Osteoblast (primary cell): ENCODE data around the gene VPS37B. TPM values are rescaled to one million over a fixed set of nuclear protein-coding genes. Genes with fewer than 3 reads are reported as not detected.

Experiments
- DNase-seq: peaks from one replicate; pipeline ENCODE4 v3.0.0; 2011; ENCODE audit warnings: low spot score, mixed read lengths; ENCODE audit not compliant: insufficient read length; ENCODE audit errors: missing footprints
- H2AFZ ChIP-seq: 2 replicates; pipeline ENCODE4 v1.6.0; 2011; ENCODE audit warnings: mild to moderate bottlenecking, low read length
- H3K27ac ChIP-seq: 2 replicates; pipeline ENCODE4 v1.5.1; 2011; ENCODE audit warnings: mild to moderate bottlenecking, low read depth, low read length, moderate library complexity
- H3K27me3 ChIP-seq: 2 replicates; pipeline ENCODE4 v1.6.0; 2012; ENCODE audit warnings: mild to moderate bottlenecking, control low read depth, inconsistent platforms, low read length, moderate library complexity; ENCODE audit not compliant: insufficient read depth
- H3K36me3 ChIP-seq: 2 replicates; pipeline ENCODE4 v1.5.1; 2011; ENCODE audit warnings: mild to moderate bottlenecking, low read length, control low read depth, moderate library complexity; ENCODE audit not compliant: insufficient read depth
- H3K4me1 ChIP-seq: 2 replicates; pipeline ENCODE4 v1.5.1; 2011; ENCODE audit warnings: mild to moderate bottlenecking, low read length, control low read depth, moderate library complexity; ENCODE audit not compliant: insufficient read depth
- H3K4me2 ChIP-seq: 2 replicates; pipeline ENCODE4 v1.6.0; 2011; ENCODE audit warnings: mild to moderate bottlenecking, low read length; ENCODE audit not compliant: insufficient read depth
- H3K4me3 ChIP-seq: fragments of 200-600 bp; sonication (generic); 3 replicates; pipeline ENCODE4 v1.5.1; 2012; ENCODE audit warnings: mild to moderate bottlenecking, low read length, inconsistent platforms; ENCODE audit not compliant: insufficient read depth
- H3K79me2 ChIP-seq: 2 replicates; pipeline ENCODE4 v1.6.0; 2012; ENCODE audit warnings: mild to moderate bottlenecking, low read length, control low read depth, inconsistent platforms; ENCODE audit not compliant: insufficient read depth
- H3K9me3 ChIP-seq: 2 replicates; pipeline ENCODE4 v1.5.1; 2011; ENCODE audit warnings: low read depth, low read length, control low read depth
- H4K20me1 ChIP-seq: 2 replicates; pipeline ENCODE4 v1.6.0; 2012; ENCODE audit warnings: mild to moderate bottlenecking, low read length, control low read depth; ENCODE audit not compliant: insufficient read depth
- CTCF ChIP-seq: IDR thresholded peaks from 2 replicates; pipeline ENCODE4 v1.5.1; 2011; ENCODE audit warnings: mild to moderate bottlenecking, low read depth, low read length, moderate library complexity; ENCODE audit errors: extremely low read depth
- total RNA-seq: library from RNA; depleted of rRNA; stranded (reverse); fragments of >200 nt; gene quantifications from 2 replicates; pipeline ENCODE4 v1.2.3, GENCODE V29; 2012

Gene VPS37B
- 19.2 and 20.6 TPM in 2 replicates for total RNA-seq

- H3K4me1 ChIP-seq = peaks cover 46% of the 10 kb centered on the region
- peak within 1 kb of the TSS; percentile 96 for H3K4me2 ChIP-seq
- no peaks in the 10 kb centered on the region for H3K36me3 ChIP-seq
- H4K20me1 ChIP-seq = peaks cover 15% of the 10 kb centered on the region
- H3K79me2 ChIP-seq = peaks cover 39% of the 10 kb centered on the region
- peak within 1 kb of the TSS; percentile 85 for H3K4me3 ChIP-seq
- TF ChIP-seq CTCF = no peak
- peak within 1 kb of the TSS; percentile 88 for H3K27ac ChIP-seq
- H3K9me3 ChIP-seq = no peaks in the 10 kb centered on the region
- DNase-seq = peak; percentile 93
- H2AFZ ChIP-seq = peak within 1 kb of the TSS; percentile 80
- H3K27me3 ChIP-seq = no peaks in the 10 kb centered on the region
Observed at GRCh38 chr12:122895704-122896636, at the start of gene VPS37B. Gene VPS37B (minus strand): TSS chr12:122896124. CDS start chr12:122896062, 62 bp downstream.

- no peak overlapping the region for H2AFZ ChIP-seq
- peak overlapping the region; percentile 39 for H3K27ac ChIP-seq
Observed at GRCh38 chr12:122944605-122945592, 49.0 kb upstream of the VPS37B start.

GRCh38 chr12:122943196-122943595 is 47.3 kb upstream of the VPS37B start:
- no peaks in the 10 kb centered on the region for H4K20me1 ChIP-seq
- H3K9me3 ChIP-seq = no peaks in the 10 kb centered on the region
- H3K79me2 ChIP-seq = no peaks in the 10 kb centered on the region
- no peak overlapping the region for H2AFZ ChIP-seq
- DNase-seq = peak; percentile 27
- H3K36me3 ChIP-seq = peaks cover 9% of the 10 kb centered on the region
- H3K27me3 ChIP-seq = no peaks in the 10 kb centered on the region
- no peak overlapping the region for H3K4me3 ChIP-seq
- no peak for TF ChIP-seq CTCF
- H3K27ac ChIP-seq = no peak overlapping the region
- peaks cover 21% of the 10 kb centered on the region for H3K4me1 ChIP-seq
- no peak overlapping the region for H3K4me2 ChIP-seq

More at GRCh38 chr12:122944605-122945592, 49.0 kb upstream of the VPS37B start:
- H3K27me3 ChIP-seq = no peaks in the 10 kb centered on the region
- peaks cover 21% of the 10 kb centered on the region for H3K4me1 ChIP-seq
- no peaks in the 10 kb centered on the region for H3K79me2 ChIP-seq
- H3K9me3 ChIP-seq = no peaks in the 10 kb centered on the region
- TF ChIP-seq CTCF = no peak
- H3K4me3 ChIP-seq = no peak overlapping the region
- peaks cover 7% of the 10 kb centered on the region for H3K36me3 ChIP-seq
- no peaks in the 10 kb centered on the region for H4K20me1 ChIP-seq
- peak; percentile 86 for DNase-seq
- H3K4me2 ChIP-seq = no peak overlapping the region
